ENCODE data around the gene VHLL. TPM values are rescaled to one million over a fixed set of nuclear protein-coding genes. Genes with fewer than 3 reads are reported as not detected.
A peak's percentile ranks its signal among the peaks of the same experiment; 100 is the strongest.

The VHLL gene
- total and polyA plus RNA-seq, 4 donors = 0.67 TPM; not detected in 3

GRCh38 chr1:156276966-156277381 is 22.1 kb downstream of the VHLL start:
- Histone ChIP-seq H3K9ac (ENCODE audit: low read depth in 1 of 2, low read length in 2 of 2) (no peak overlapping the region), H3K36me3 (ENCODE audit: control insufficient read depth in 4 of 4, insufficient read depth in 3 of 4, low read depth in 1 of 4, low read length in 3 of 4) (peaks cover 11 to 50% (median 39%) of the 10 kb centered on the region in 4 donors), H3K27me3 (ENCODE audit: control insufficient read depth in 4 of 4, insufficient read depth in 4 of 4, low read length in 3 of 4) (no peaks in the 10 kb centered on the region), H3K27ac (ENCODE audit: low read depth in 1 of 2, low read length in 2 of 2) (peak overlapping the region; percentile 53 to 91), H3K4me1 (ENCODE audit: control insufficient read depth in 4 of 4, insufficient read depth in 4 of 4, low read length in 3 of 4) (peaks cover 11 to 61% (median 49%) of the 10 kb centered on the region in 4 donors), H3K4me3 (ENCODE audit: low read depth in 1 of 3, low read length in 3 of 3) (no peak overlapping the region), H3K9me3 (ENCODE audit: control insufficient read depth in 4 of 4, low read length in 3 of 4) (no peaks in the 10 kb centered on the region)
- peak in 1 of 2 donors; percentile 23 for TF ChIP-seq JUND (IDR thresholded peaks at IDR 0.05)
- TF ChIP-seq RXRA (IDR thresholded peaks at IDR 0.05) = peak; percentile 34 to 48
- peak in 1 of 2 donors; percentile 66 for TF ChIP-seq HNF4A (conservative IDR thresholded peaks at IDR 0.05)
- TF ChIP-seq FOXA1 (IDR thresholded peaks at IDR 0.05) = no peak
- peak; percentile 1 for TF ChIP-seq SP1 (IDR thresholded peaks at IDR 0.05)
- WGBS = 31% methylated on average over 6 of the region's 6 CpGs
- DNase-seq (ENCODE audit: low spot score) = no peak

GRCh38 chr1:156276532-156276931 is 22.6 kb downstream of the VHLL start:
- Histone ChIP-seq H3K4me3 (ENCODE audit: low read depth in 1 of 3, low read length in 3 of 3) (no peak overlapping the region), H3K9ac (ENCODE audit: low read depth in 1 of 2, low read length in 2 of 2) (no peak overlapping the region), H3K9me3 (ENCODE audit: control insufficient read depth in 4 of 4, low read length in 3 of 4) (no peaks in the 10 kb centered on the region), H3K36me3 (ENCODE audit: control insufficient read depth in 4 of 4, insufficient read depth in 3 of 4, low read depth in 1 of 4, low read length in 3 of 4) (peaks cover 12 to 53% (median 40%) of the 10 kb centered on the region in 4 donors), H3K4me1 (ENCODE audit: control insufficient read depth in 4 of 4, insufficient read depth in 4 of 4, low read length in 3 of 4) (peaks cover 11 to 61% (median 51%) of the 10 kb centered on the region in 4 donors), H3K27me3 (ENCODE audit: control insufficient read depth in 4 of 4, insufficient read depth in 4 of 4, low read length in 3 of 4) (no peaks in the 10 kb centered on the region), H3K27ac (ENCODE audit: low read depth in 1 of 2, low read length in 2 of 2) (peak overlapping the region; percentile 53 to 91)
- TF ChIP-seq RAD21 (IDR thresholded peaks at IDR 0.05) = peak in 1 of 2 donors; percentile 19
- peak; percentile 4 to 50 for TF ChIP-seq RXRA (IDR thresholded peaks at IDR 0.05)
- peak; percentile 79 to 80 for TF ChIP-seq HNF4A (conservative IDR thresholded peaks at IDR 0.05)
- peak; percentile 52 for TF ChIP-seq ZBTB33 (IDR thresholded peaks at IDR 0.05)
- no peak for TF ChIP-seq HNF4G (IDR thresholded peaks at IDR 0.05)
- no peak for TF ChIP-seq REST (IDR thresholded peaks at IDR 0.05)
- peak in 1 of 2 donors; percentile 41 for TF ChIP-seq JUND (IDR thresholded peaks at IDR 0.05)
- DNase-seq (ENCODE audit: low spot score) = no peak

GRCh38 chr1:156270314-156270713 is 28.8 kb downstream of the VHLL start:
- H3K27ac ChIP-seq (ENCODE audit: low read depth in 1 of 2, low read length in 2 of 2) = no peak overlapping the region
- H3K9me3 ChIP-seq (ENCODE audit: control insufficient read depth in 4 of 4, low read length in 3 of 4) = no peaks in the 10 kb centered on the region
- no peak for DNase-seq (ENCODE audit: low spot score)
- H3K36me3 ChIP-seq (ENCODE audit: control insufficient read depth in 4 of 4, insufficient read depth in 3 of 4, low read depth in 1 of 4, low read length in 3 of 4) = peaks cover 16 to 82% (median 64%) of the 10 kb centered on the region in 4 donors
- no peak overlapping the region for H3K9ac ChIP-seq (ENCODE audit: low read depth in 1 of 2, low read length in 2 of 2)
- 97% methylated on average over 3 of the region's 3 CpGs for WGBS
- TF ChIP-seq GABPA (IDR thresholded peaks at IDR 0.05 in 1 of 2, conservative IDR thresholded peaks at IDR 0.05 in 1 of 2) = no peak
- H3K4me3 ChIP-seq (ENCODE audit: low read depth in 1 of 3, low read length in 3 of 3) = no peak overlapping the region
- no peaks in the 10 kb centered on the region for H3K27me3 ChIP-seq (ENCODE audit: control insufficient read depth in 4 of 4, insufficient read depth in 4 of 4, low read length in 3 of 4)
- H3K4me1 ChIP-seq (ENCODE audit: control insufficient read depth in 4 of 4, insufficient read depth in 4 of 4, low read length in 3 of 4) = peaks cover 0 to 14% (median 13%) of the 10 kb centered on the region in 4 donors
